SIG-M5 treated with dmso at 0.1 percent for 504 hours (cell line): ENCODE data around the gene CASS4.

Experiments used
- DNase-seq: peaks from one replicate; lab custom pipeline; 2025; ENCODE audit not compliant: unreplicated experiment; lab: John Stamatoyannopoulos, UW

CASS4 gene

DNA sequence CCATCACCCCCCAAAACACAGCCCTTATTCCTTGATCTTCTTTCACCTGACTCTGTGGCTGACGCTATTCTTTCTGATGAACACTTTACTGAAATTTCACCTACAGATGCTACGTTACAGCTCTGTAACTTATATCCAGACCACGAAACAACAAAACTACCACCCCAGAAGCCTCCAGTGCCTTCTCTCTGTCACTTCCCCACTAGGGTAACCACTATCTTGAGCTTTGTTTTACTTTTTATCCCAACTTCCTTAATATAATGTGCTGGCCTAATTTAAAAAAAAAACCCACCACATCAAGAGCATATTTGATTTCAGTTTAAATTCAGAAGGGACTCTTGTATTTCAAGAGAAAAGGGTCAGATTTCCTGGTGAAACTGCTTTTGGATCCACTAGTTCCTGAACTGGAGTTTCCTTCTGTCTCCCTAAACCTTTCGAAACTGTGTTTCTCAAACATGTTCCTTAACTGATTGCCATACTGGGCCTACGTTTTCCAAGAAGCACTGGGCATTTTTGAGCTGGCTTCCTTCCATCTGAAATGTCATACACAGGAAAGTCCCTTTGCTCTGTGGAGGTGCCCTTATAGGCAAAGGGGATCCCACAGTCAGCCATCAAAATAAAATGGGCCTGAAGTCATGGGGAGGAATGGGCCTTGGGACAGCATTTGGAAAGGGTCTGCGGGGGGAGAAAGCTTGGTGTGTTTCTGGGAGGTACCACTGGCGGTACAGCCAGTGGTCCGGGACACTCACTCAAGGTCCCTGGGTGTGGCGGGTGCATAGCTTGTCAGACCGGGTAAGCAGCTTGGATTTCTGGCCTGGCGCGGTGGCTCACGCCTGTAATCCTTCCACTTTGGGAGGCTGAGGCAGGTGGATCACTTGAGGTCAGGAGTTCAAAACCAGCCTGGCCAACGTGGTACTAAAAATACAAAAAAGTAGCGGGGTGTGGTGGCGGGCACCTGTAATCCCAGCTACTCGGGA, 30.6 kb downstream of the CASS4 start:
- DNase-seq: no peak

DNA sequence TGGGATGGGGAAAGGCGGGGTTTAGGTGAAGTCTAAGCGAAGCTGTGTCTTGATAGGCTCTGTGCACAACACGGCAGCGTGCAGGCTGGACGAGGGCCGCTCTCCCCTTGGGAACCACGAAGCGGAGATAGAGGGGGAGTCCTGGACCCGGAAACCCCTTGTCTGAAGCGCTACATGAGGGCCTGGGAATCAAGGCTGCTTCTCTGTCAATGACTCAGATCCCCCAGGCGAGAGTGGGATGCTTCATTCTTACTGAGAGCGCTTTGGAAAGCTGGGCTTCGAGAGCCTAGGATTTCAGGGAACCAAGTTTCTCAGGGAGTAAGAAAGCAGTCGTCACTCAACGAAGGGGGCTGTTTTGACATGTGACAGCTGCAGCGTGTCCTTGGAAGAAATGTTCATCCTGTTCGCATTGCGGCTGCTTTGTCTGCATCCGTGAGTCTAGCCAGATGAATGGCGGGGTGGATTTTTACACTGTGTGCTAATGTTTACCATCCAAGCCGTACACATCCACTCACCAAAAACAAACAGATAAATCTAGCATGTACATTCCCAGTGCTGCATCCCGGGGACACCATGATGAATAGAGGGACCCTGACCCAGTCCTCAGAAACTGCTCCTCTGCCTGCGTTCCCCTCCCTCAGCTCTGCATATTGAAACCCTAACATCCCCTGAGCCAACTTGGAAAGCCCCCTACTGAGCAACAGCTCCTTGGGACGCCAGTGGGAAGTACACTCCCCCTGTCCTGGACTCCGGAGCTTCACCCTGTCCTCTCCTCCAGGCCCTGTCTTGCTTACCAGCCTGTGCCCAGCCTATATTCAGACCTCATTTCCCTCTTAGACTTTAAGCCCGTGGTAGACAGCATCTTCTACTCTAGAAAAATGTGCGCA, 31.8 kb downstream of the CASS4 start:
- no peak for DNase-seq

DNA sequence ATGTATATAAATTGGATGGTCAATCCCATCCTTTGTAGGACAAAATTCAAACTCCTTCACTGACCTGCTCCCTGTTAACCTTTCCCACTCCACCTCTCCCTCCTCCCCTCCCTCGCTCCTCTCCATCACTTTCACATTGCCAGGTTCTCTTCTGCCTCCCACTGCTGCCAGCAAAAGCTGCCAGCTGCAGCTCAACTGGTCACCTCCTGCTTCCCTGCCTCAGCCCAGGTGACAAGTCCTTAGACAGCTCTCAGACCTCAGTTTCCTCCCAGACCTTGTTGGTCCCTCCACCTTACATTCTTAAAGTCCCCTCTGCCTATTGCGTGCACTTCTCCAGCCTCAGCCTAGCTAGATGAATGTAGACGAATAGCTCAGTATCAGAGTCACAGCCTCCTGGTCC, 33.1 kb downstream of the CASS4 start:
- no peak for DNase-seq

DNA sequence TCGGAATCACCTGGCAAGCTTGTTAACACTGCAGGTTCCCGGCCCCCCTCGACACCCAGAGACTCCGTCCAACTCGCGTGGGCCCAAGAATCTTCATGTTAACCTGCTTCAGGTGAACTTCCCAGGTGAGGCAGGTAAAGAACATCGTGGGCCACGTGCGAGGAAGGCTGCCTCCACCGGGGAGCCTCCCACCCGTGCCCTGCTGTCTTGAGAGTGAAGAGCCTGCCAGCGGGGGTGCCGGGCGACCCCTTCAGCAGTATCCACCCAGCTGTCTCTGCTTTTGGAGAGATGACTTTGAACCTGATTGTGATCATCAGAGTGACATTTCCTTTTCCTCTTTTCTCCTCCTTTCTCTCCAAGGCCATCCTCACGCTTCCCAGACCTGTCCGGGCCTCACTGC, 33.5 kb downstream of the CASS4 start:
- no peak for DNase-seq

DNA sequence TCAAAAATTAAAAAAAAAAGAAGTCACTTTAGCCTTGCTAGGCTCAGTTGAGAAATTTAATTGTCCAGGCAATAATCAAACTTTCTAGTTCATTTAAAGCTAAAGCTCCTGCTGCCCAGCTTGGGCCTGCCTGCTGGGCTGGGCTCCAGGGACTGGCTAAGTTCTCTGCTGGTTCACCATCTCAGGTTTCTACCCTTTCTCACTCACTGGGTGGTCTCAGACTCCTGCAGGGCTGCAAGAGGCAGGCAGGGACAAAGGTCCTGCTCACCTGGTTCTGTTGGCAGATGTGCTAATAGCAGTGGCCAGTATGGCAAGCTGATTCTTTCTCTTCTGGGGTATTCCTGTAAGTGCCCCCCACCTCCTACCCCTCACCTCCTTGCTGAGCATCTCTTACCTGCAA, 35.2 kb downstream of the CASS4 start:
- DNase-seq: no peak

DNA sequence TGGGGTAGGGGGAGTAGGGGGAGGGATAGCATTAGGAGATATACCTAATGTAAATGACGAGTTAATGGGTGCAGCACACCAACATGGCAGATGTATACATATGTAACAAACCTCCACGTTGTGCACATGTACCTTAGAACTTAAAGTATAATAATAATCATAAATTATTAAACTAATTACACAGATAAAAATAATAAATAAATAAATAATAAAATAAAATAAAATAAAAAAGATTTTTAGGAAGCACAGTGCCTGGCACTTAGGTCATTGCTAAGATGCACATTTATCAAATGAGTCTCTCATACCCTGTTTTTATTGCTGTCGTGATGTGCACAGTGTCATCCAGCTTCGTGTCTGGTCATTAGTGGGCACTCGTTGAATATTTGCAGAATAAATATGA, 37.4 kb downstream of the CASS4 start:
- DNase-seq: no peak

DNA sequence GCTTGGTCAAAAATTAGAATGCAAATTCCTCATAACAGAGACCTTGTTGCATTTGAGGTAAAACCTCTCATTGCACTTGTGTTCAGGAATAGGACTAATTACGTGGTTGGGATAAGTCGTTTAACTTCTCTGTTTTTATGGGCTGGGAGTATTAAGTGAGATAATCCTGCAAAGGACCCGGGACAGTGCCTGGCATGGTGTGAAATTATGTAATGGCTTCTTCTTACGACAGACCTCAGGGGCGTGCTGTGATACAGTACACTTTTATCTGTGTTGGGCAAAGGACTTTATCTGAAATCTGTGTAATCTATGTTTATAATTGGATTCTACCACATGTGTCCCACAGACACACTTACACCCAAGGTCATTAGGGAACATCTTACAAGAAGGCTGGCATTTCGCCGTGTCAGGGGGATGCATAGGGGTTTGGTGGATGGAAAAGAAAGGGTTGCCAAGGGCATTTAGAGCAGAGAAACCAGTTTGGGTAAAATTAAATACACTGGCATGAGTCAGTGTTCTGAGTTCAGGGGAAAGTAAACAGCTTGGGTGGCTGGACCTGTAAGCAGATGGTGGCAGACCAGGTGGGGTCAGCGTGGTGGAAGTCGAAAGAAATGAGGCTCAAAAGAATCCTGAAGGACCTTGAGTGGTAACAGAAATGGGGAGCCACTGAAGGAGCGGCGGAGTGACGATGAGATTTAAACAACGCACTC, 39.2 kb downstream of the CASS4 start:
- DNase-seq: peak; percentile 73

DNA sequence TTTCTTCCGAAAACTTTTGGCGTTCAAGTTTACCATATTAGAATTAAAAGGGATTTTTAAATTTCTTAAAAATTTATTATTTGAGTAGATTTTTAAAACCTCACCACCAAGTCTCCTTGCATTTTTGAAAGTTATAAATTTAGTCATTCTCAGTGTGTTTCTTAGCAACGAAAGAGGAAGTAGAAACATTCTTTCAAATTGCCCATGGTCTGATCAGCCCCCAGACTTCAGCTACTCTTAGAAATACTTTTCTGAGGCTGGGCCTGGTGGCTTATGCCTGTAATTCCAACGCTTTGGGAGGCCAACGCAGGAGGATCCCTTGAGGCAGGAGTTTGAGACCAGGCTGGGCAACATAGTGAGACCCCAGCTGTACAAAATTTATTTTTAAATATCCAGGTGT, 41.3 kb downstream of the CASS4 start:
- peak; percentile 73 for DNase-seq

DNA sequence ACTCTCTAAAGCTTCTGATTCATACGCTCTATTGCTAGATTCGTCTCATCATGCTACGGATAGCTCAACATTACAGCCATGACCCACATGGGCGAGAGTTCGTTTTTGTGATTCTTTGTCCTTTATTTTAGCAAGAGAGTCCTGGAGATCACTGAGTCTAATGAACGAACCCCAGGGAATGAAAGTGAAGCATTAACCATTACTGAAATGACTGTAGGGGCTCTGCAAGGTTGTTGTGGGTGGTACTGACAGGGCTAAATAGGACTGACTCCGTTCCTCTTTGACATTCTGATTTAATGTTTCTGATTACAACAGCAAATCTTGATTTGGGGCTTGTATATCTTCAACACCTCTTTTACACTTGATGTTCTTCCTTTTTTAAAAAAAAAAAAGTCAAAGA, 42.7 kb downstream of the CASS4 start:
- no peak for DNase-seq

DNA sequence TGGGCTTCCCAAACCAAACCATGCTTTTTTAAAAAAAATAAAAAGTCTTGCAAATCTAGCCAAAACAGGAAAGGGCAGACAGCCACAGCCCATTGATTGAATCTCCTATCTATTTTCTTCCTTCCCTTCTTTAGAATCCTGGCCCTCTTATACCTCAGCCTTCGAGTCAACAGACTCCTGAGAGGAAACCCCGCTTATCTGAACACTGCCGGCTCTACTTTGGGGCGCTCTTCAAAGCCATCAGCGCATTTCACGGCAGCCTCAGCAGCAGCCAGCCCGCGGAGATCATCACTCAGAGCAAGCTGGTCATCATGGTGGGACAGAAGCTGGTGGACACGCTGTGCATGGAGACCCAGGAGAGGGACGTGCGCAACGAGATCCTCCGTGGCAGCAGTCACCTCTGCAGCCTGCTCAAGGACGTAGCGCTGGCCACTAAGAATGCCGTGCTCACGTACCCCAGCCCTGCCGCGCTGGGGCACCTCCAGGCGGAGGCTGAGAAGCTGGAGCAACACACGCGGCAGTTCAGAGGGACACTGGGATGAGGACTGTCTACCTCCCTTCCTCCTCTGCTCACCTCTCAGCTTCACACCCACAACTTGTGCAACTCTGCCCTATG, 46.3 kb downstream of the CASS4 start:
- DNase-seq: no peak

DNA sequence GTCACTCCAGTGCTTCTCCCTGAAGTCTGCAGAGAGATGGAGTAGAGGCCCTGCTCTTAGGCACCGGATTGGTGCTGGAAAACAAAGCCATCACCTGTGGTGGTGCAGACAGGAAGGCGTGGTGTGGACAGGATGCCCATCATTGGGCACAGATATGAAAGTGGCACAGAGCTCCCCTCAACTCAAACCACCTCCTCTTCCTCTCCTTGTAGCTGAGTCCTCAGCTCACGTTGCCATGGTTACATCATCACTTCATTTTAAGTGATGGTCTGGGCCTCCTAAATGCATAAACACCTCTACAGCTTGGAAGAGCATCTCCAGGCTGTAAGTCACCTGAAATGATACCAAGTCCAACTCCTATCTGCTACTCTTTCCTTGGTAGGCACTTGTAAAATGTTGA, 48.4 kb downstream of the CASS4 start:
- DNase-seq: no peak

DNA sequence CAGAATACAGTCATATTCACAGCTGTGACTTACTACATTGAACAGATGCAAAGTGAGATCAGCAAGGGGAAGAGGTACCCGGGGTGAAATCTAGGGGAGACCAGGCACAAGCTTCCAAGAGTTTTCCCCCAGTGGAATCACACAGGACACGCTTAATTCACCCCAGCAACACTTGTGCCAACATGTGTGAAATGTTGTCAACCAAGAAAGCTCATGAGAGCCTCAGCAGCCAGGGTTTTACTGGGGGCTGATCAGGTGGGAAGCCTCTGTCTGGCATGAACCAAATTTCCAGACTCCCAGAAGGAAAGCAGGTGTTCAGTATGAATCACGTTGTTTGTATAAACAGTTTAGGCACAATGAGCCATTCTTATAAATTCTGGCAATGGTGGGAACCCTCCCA, 49.5 kb downstream of the CASS4 start:
- no peak for DNase-seq

DNA sequence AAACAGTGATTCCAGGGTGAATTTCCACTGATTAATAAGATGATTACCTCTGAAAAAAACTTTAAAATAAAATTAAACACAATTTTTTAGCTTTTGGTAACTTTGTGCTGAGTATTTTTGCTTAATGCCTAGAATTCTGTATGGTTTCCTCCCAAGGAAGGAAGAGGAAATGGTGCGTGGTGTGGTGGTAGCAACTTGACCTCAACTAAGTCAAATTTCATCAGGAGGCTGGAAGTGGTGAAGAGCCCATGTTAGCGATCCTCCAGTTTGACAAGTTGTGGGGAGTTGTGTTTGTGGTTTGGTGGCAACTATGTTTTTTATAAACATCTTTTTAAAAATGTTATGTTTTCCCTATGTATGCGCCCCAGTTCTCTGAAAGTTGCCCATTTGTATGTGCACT, 51.4 kb downstream of the CASS4 start:
- DNase-seq: peak; percentile 59

DNA sequence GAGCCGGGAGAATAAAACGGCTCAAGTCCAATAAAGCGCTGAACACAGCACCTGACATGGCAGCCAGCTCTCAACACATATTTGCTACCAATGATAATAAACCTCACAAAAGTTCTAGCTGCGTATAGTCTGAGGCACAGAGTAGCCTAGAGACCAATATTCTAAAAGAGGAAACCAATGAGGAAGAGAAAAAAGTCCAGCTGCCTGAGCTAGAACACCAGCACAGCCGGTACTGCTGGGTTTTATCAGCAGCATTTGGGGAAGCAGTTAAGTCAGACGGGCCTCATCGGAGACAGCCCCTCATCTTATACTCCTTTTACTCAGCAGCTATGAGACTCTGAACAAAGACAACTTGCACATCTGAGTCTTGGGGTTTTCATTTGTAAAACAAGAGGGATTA, 53.9 kb downstream of the CASS4 start:
- DNase-seq: peak; percentile 79

DNA sequence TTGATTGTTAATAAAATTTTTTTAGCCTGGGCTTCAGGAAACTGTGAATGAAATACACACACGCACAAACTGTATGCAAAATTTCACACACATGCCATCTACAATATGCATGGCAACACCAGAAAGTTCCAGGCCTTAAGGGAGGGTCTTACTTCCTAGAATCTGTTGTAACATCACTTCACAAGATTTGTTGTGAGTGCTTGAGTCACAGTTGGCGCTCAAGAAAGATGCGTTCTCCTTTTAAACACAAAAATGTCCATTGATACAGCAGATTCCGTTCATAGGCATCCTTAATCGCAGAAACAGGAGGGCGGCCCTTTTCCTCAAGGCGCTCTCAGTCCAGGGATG, 55.9 kb downstream of the CASS4 start:
- peak; percentile 55 for DNase-seq

DNA sequence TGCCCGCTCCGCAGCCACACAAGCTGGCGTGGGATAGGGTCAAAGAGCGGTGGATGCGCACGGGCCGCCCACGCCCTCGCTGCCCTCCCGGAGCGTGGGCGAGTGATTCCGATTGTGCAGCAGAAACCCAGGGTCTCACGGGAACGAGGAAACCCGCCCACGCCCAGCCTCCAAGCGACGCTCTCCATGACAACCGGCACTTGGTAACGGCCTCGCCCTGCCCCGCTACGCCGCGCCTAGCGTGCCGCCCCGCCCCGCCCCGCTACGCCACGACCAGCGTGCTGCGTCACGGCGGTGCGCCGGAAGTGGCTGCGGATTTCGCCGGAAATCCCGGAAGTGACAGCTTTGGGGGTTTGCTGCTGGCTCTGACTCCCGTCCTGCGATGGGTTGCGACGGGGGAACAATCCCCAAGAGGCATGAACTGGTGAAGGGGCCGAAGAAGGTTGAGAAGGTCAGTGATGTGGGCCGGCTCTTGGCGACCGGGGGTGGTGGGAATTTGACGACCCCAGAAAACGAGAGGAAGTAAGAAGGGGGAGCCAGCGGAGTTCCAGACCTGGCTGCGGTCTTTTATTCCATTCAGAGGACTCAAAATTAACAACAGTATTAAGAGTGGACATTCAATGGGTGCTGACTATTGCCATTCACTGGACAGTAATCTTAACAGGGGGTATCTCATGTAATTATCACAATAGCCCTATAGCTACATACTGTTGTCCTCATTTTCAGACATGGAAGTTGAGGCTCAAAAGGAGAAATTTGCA, 56.4 kb downstream of the CASS4 start, which contains the start of gene RTF2:
Gene RTF2, plus strand, starts transcription at position 312 of the 761 bp plus-strand sequence. Its CDS starts 71 bp downstream, at position 383.
- peak; percentile 94 for DNase-seq

DNA sequence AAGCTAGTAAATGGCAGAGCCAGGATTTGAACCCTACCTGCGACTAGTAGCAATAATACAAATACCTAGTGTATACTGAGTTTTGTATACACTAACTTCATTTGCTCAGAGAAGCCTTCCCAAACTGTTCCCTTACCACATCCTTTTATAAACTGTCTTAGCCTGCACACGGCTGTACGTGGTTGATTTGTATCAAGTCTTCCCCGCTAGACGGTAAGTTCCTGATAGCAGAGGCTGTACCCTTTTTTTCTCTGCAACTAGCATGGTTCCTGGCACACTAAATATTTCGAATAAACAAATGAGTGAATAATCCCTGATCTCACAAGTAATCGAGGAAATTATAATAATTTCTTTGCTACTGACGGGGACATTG, 57.0 kb downstream of the CASS4 start:
- DNase-seq: no peak

DNA sequence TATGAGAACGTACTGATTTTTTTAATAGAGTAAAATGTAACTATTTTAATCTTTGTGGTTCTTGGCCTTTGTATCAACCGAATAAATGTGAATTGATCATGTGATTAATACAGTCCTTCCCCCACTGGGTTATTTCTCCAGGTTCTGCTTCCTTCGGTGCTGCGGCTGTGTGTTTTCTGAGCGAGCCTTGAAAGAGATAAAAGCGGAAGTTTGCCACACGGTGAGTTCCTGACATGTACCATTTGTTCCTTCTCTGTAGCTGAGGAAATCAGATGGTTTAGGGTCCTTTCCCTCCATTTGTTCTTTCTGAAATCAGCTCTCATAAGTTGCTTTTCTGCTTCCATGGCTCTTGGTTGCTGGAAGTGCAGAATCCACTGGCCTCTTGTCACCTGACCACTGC, 71.9 kb downstream of the CASS4 start:
- DNase-seq: no peak

DNA sequence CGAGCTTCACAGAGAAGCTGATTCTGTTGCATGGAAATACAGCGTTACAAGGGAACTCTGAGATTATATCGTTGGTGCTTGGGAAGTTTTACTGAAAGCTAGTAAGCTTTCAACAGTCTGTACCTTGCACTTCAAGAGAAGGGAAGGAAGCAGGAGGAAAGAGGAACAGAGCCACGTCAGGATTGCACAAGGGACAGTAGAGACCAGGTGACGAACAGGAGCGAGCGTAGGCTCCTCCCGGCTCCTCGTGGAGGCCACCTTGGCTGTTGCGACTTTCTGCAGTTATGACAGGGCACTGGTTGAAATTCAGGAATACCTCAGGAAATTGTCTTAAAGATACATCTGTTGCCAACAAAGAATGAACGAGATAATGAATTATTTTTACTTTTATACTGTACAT, 75.2 kb downstream of the CASS4 start:
- DNase-seq: no peak

DNA sequence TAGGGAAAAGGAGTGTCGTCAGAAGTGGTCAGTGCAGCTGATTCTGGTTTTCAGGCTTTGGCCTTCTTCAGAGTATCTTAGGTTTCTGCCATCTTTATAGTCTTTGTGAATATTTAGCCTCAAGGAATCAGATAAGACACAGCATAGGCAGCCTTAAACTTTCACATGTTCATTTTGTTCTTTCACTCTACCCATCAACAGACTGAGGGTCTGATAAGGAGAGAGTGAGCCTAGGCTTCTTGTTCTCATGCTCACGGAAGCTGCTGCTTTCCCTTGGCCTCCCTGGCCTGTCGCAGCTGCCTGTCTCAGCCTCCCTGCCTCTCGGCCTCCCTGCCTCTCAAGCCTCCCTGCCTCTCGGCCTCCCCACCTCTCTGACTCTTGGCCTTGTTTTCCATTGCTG, 76.5 kb downstream of the CASS4 start:
- no peak for DNase-seq
